Measurements from ENCODE around the gene SSBP4.
A peak's percentile ranks its signal among the peaks of the same experiment; 100 is the strongest.
"Not testable (repeated sequence)": the region's sequence is repeated elsewhere in the genome, so short reads cannot be mapped to it uniquely, and the experiment has no call there.

The SSBP4 gene

DNA sequence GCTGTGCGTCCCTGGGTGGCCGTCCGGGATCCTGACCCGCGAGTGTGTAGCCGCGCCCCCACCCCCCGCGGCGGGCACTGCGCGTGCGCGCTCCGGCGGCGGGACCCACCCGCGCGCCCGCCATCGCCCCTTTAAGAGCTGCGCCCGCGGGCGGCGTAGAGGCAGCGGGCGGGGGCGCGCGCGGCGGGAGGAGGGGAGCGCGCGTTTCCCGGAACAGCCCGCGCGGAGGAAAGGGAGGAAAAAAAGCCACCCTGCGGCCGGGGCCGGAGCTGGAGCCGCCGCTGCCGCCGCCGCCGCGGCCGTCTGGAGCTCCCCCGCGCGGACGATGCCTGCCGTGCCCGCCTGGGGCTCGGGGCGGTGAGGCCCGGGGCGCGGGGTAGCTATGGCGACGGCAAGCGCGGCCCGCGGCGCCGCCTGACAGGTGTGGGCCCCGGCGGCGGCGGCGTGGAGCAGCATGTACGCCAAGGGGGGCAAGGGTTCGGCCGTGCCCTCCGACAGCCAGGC is at the start of gene SSBP4:
TSS of gene SSBP4 (plus strand) at position 204 of the 504 bp plus-strand sequence. CDS start at position 455, 251 bp downstream.
- no peak for DNase-seq (ENCODE audit: low read depth)

- DNase-seq (ENCODE audit: low read depth) = no peak
Observed at GRCh38 chr19:18373407-18373891, 45.7 kb upstream of the SSBP4 start.

DNA sequence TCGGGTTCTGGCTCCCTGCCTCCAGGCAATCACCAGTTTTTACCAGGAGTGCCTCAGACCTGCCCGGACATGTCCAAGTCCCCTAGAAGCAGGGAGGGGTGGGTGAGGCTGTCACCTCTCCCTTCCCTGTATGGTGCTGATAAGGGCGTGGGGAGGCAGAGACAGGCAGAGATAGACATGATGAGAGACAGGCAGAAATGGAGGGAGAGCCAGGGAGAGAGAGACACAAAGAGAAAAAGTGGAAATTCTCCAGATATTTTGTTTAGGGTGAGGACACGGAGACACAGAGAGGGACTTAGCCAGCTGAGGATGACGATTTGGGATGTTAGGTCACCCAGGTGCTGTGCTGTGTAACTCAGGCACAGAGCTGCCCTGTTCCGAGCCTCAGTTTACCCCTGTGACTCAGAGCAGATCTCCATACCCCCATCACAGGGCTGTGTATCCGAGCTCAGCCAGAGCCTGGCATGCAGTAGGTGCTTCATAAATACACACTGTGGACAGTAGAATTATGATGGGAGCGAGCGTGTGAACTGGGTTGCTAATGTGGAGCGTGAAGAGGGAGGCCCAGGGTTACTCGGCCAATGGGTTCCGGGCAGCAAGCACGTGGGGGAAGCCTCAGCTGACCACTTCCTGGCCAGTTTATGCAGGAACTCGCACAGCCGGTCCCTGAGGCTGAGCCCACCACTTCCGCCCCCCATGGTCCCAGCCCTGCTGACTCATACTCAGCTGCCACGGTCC is 45.1 kb upstream of the SSBP4 start:
- DNase-seq (ENCODE audit: low read depth) = peak; percentile 94

GRCh38 chr19:18377026-18377425 is 42.2 kb upstream of the SSBP4 start:
- DNase-seq (ENCODE audit: low read depth) = no peak

DNA sequence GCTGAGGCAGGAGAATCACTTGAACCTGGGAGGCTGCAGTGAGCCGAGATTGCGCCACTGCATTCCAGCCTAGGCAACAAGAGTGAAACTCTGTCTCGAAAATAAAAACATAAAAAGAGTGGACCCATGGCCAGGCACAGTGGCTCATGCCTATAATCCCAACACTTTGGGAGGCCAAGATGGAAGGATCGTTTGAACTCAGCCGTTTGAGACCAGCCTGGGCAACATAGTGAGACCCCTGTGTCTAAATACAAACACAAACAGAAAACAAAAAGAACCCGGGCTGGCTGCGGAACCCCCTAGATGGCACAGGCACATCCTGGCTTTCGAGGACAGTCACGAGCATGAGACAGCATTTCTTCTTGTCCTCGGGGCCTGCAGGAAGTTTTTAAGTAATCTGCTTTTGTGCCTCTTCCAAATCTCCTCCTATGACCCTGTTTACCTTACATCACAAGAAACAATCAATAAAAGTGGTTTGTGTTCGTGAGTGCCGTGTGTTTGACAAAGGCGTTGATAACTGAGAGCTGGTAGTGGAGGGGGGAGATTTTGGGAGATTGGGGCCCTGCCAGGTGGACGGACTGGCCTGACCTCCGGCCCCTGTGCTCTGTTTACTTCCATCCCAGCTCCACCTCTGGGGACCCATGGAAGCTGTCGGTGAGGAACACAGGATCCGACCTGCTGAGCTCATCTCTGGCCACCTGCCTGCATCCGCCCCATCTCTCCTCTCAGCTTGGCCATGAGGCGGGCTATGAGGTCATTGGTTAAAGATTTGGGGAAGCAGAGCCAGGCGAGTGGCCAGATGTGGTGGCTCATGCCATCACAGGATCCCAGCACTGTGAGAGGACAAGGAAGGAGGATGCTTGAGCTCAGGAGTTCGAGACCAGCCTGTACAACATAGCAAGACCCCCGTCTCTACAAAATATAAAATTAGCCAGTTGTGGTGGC is 39.1 kb upstream of the SSBP4 start:
- no peak for DNase-seq (ENCODE audit: low read depth)

- no peak for DNase-seq (ENCODE audit: low read depth)
Observed at GRCh38 chr19:18380843-18381242, 38.4 kb upstream of the SSBP4 start.

DNA sequence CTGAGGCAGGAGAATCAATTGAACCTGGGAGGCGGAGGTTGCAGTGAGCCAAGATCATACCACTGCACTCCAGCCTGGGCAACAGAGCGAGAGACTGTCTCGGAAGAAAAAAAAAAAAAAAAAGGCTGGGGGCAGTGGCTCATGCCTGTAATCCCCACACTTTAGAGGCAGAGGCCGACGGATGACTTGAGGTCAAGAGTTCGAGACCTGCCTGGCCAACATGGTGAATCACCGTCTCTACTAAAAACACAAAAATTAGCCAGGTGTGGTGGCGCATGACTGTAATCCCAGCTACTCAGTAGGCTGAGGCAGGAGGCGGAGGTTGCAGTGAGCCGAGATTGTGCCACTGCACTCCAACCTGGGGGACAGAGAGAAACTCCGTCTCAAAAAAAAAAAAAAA is 35.6 kb upstream of the SSBP4 start:
- not testable (repeated sequence) for DNase-seq (ENCODE audit: low read depth)

- no peak for DNase-seq (ENCODE audit: low read depth)
Observed at GRCh38 chr19:18384775-18385174, 34.4 kb upstream of the SSBP4 start.

GRCh38 chr19:18385359-18385674 is 33.9 kb upstream of the SSBP4 start:
- no peak for DNase-seq (ENCODE audit: low read depth)

GRCh38 chr19:18385675-18386542 is 33.3 kb upstream of the SSBP4 start, which contains the start of gene GDF15:
Gene GDF15, plus strand, starts transcription at chr19:18386158. Its CDS starts 32 bp downstream, at chr19:18386190.
- no peak for DNase-seq (ENCODE audit: low read depth)

- DNase-seq (ENCODE audit: low read depth) = no peak
Observed at GRCh38 chr19:18386543-18387271, 32.5 kb upstream of the SSBP4 start.

DNA sequence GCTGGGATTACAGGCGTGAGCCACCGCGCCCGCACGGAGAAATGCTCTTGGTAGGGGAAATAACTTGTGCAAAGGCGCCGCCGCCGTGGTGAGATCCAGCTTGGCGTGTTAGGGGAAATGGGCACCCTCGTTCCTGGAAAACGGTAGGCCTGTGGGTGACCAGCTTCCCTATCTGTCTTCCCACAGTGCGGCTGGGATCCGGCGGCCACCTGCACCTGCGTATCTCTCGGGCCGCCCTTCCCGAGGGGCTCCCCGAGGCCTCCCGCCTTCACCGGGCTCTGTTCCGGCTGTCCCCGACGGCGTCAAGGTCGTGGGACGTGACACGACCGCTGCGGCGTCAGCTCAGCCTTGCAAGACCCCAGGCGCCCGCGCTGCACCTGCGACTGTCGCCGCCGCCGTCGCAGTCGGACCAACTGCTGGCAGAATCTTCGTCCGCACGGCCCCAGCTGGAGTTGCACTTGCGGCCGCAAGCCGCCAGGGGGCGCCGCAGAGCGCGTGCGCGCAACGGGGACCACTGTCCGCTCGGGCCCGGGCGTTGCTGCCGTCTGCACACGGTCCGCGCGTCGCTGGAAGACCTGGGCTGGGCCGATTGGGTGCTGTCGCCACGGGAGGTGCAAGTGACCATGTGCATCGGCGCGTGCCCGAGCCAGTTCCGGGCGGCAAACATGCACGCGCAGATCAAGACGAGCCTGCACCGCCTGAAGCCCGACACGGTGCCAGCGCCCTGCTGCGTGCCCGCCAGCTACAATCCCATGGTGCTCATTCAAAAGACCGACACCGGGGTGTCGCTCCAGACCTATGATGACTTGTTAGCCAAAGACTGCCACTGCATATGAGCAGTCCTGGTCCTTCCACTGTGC is 30.9 kb upstream of the SSBP4 start:
- peak; percentile 70 for DNase-seq (ENCODE audit: low read depth)

DNA sequence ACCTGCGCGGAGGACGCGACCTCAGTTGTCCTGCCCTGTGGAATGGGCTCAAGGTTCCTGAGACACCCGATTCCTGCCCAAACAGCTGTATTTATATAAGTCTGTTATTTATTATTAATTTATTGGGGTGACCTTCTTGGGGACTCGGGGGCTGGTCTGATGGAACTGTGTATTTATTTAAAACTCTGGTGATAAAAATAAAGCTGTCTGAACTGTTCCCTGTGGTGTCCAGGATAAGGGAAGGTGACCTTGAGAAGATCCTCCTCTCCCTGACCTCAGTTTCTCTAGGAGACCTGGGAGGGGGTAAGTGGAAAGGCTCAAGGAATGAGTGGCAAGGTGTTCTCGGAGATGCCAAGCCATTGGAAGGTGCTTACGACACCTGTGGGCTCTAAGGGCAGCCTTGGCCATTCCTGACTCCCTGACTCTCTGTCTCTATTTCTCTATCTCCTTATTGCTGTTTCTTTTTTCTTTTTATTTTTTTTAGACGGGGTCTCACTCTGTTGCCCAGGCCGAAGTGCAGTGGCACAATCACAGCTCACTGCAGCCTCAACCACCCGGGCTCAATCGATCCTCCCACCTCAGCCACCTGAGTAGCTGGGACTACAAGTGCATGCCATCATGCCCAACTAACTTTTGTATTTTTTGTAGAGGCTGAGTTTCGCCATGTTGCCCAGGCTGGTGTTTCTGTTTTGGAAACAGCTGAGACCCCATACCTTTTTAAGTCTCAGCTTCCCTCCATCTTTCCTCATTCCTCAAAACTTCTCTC is 30.1 kb upstream of the SSBP4 start:
- no peak for DNase-seq (ENCODE audit: low read depth)

GRCh38 chr19:18389726-18390064 is 29.5 kb upstream of the SSBP4 start:
- no peak for DNase-seq (ENCODE audit: low read depth)

GRCh38 chr19:18390065-18390907 is 28.9 kb upstream of the SSBP4 start:
- no peak for DNase-seq (ENCODE audit: low read depth)

- DNase-seq (ENCODE audit: low read depth) = no peak
Observed at GRCh38 chr19:18391509-18392075, 27.6 kb upstream of the SSBP4 start.

- no peak for DNase-seq (ENCODE audit: low read depth)
Observed at GRCh38 chr19:18392417-18392816, 26.8 kb upstream of the SSBP4 start.

GRCh38 chr19:18392926-18393325 is 26.3 kb upstream of the SSBP4 start:
- no peak for DNase-seq (ENCODE audit: low read depth)
